ENCODE measurements around the gene RHOH. TPM values are rescaled to one million over a fixed set of nuclear protein-coding genes. Genes with fewer than 3 reads are reported as not detected.

Gene RHOH
- total RNA-seq, 1 donor: not detected

GRCh38 chr4:40178672-40179071, 18.2 kb upstream of the RHOH start:
- no peak for TF ChIP-seq CTCF (IDR thresholded peaks at IDR 0.05; ENCODE audit: insufficient read depth, low read length)
- DNase-seq (ENCODE audit: low read depth): peak; percentile 28
- H3K4me3 ChIP-seq (ENCODE audit: low read depth, low read length): no peak overlapping the region

GRCh38 chr4:40179360-40179759, 17.5 kb upstream of the RHOH start:
- H3K4me3 ChIP-seq (ENCODE audit: low read depth, low read length): no peak overlapping the region
- DNase-seq (ENCODE audit: low read depth): no peak
- TF ChIP-seq CTCF (IDR thresholded peaks at IDR 0.05; ENCODE audit: insufficient read depth, low read length): no peak

- DNase-seq (ENCODE audit: low read depth): peak; percentile 89
- TF ChIP-seq CTCF (IDR thresholded peaks at IDR 0.05; ENCODE audit: insufficient read depth, low read length): no peak
- no peak overlapping the region for H3K4me3 ChIP-seq (ENCODE audit: low read depth, low read length)
Measured at GRCh38 chr4:40180356-40180755, 16.5 kb upstream of the RHOH start.

- DNase-seq (ENCODE audit: low read depth): no peak
- TF ChIP-seq CTCF (IDR thresholded peaks at IDR 0.05; ENCODE audit: insufficient read depth, low read length): no peak
- no peak overlapping the region for H3K4me3 ChIP-seq (ENCODE audit: low read depth, low read length)
Measured at GRCh38 chr4:40182001-40182400, 14.8 kb upstream of the RHOH start.

GRCh38 chr4:40182954-40183353, 13.9 kb upstream of the RHOH start:
- H3K4me3 ChIP-seq (ENCODE audit: low read depth, low read length): no peak overlapping the region
- TF ChIP-seq CTCF (IDR thresholded peaks at IDR 0.05; ENCODE audit: insufficient read depth, low read length): no peak
- DNase-seq (ENCODE audit: low read depth): no peak

- peak; percentile 15 for DNase-seq (ENCODE audit: low read depth)
- no peak for TF ChIP-seq CTCF (IDR thresholded peaks at IDR 0.05; ENCODE audit: insufficient read depth, low read length)
- no peak overlapping the region for H3K4me3 ChIP-seq (ENCODE audit: low read depth, low read length)
Measured at GRCh38 chr4:40183615-40184411, 13.0 kb upstream of the RHOH start.

All from fibroblast of the aortic adventitia (primary cell).